Mammary epithelial cell (primary cell): ENCODE measurements around the gene ZNF524.

Source experiments
- CTCF ChIP-seq, 2 donors: IDR thresholded peaks in 1 of 2; conservative IDR thresholded peaks in 1 of 2; 2 replicates each; pipeline ENCODE4 v1.5.1; 2011 to 2012; ENCODE audit warnings: inconsistent platforms in 2 of 2, low read length in 2 of 2, mild to moderate bottlenecking in 2 of 2, control low read depth in 1 of 2, low read depth in 1 of 2; ENCODE audit not compliant: insufficient read depth in 1 of 2; ENCODE audit errors: extremely low read depth in 1 of 2
- EZH2 ChIP-seq: IDR thresholded peaks from 2 replicates; pipeline ENCODE4 v1.6.1; 2012; ENCODE audit warnings: low read length, inconsistent platforms, borderline replicate concordance

- no peak for TF ChIP-seq CTCF (conservative IDR thresholded peaks at IDR 0.05 in 1 of 2, IDR thresholded peaks at IDR 0.05 in 1 of 2; ENCODE audit: extremely low read depth in 1 of 2, insufficient read depth in 1 of 2, low read depth in 1 of 2, low read length in 2 of 2)
- TF ChIP-seq EZH2: no peak
Measured at GRCh38 chr19:55633861-55634260, 33.8 kb downstream of the ZNF524 start.
